Measurements from ENCODE around the gene NR2F1.

The NR2F1 gene

DNA sequence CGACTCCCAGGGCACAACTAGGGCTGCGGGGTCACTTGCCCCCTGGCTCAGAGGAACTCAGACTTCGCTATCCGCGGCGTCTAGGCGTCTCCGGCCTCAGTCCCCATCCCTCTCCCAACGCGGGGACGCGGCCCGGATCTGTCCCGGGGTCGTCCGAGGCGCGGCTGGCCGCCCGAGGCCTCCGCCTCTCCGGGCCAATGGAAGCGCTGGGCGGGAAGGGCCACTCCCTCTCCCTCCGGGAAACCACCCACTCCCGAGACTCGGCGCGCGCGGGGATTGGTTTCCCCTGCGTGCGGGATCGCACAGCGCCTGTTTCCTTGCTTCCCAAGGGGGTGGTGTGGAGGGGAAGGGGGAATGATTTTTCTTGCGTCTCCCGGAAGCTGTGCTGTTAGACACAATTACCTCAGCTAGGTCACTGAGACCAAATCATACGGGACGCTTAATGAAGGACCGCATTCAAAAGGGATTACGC is 38.3 kb downstream of the NR2F1 start (continued):
- TF ChIP-seq ZXDB (tag by site-specific recombination; IDR thresholded peaks at IDR 0.05) = peak; percentile 59
- TF ChIP-seq ZNF785 (tag by site-specific recombination; IDR thresholded peaks at IDR 0.05) = peak; percentile 99
- no peak for TF ChIP-seq ZNF214 (tag by site-specific recombination; IDR thresholded peaks at IDR 0.05; ENCODE audit: borderline replicate concordance)
- TF ChIP-seq, protein P1, sequence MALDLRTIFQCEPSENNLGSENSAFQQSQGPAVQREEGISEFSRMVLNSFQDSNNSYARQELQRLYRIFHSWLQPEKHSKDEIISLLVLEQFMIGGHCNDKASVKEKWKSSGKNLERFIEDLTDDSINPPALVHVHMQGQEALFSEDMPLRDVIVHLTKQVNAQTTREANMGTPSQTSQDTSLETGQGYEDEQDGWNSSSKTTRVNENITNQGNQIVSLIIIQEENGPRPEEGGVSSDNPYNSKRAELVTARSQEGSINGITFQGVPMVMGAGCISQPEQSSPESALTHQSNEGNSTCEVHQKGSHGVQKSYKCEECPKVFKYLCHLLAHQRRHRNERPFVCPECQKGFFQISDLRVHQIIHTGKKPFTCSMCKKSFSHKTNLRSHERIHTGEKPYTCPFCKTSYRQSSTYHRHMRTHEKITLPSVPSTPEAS (tag by site-specific recombination; IDR thresholded peaks at IDR 0.05) = no peak
- peak; percentile 42; the same call in 1 of the 2 replicates for TF ChIP-seq KLF16 (tag by site-specific recombination; IDR thresholded peaks at IDR 0.05)
- peak; percentile 93 for TF ChIP-seq SP3 (tag by site-specific recombination; IDR thresholded peaks at IDR 0.05)
- TF ChIP-seq ZNF473 (tag by site-specific recombination; IDR thresholded peaks at IDR 0.05) = no peak
- peak; percentile 86 for TF ChIP-seq KLF1 (tag by site-specific recombination; IDR thresholded peaks at IDR 0.05)
- TF ChIP-seq, protein P2, sequence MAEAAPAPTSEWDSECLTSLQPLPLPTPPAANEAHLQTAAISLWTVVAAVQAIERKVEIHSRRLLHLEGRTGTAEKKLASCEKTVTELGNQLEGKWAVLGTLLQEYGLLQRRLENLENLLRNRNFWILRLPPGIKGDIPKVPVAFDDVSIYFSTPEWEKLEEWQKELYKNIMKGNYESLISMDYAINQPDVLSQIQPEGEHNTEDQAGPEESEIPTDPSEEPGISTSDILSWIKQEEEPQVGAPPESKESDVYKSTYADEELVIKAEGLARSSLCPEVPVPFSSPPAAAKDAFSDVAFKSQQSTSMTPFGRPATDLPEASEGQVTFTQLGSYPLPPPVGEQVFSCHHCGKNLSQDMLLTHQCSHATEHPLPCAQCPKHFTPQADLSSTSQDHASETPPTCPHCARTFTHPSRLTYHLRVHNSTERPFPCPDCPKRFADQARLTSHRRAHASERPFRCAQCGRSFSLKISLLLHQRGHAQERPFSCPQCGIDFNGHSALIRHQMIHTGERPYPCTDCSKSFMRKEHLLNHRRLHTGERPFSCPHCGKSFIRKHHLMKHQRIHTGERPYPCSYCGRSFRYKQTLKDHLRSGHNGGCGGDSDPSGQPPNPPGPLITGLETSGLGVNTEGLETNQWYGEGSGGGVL (tag by site-specific recombination; IDR thresholded peaks at IDR 0.05) = peak; percentile 85
- TF ChIP-seq, protein P3, sequence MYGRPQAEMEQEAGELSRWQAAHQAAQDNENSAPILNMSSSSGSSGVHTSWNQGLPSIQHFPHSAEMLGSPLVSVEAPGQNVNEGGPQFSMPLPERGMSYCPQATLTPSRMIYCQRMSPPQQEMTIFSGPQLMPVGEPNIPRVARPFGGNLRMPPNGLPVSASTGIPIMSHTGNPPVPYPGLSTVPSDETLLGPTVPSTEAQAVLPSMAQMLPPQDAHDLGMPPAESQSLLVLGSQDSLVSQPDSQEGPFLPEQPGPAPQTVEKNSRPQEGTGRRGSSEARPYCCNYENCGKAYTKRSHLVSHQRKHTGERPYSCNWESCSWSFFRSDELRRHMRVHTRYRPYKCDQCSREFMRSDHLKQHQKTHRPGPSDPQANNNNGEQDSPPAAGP (tag by site-specific recombination; IDR thresholded peaks at IDR 0.05) = peak; percentile 61; the same call in 1 of the 2 replicates
- TF ChIP-seq ZEB2 (tag by site-specific recombination; IDR thresholded peaks at IDR 0.05) = peak; percentile 85; the same call in 1 of the 2 replicates
- peak; percentile 72 for TF ChIP-seq GLIS2 (tag by site-specific recombination; IDR thresholded peaks at IDR 0.05)
- peak; percentile 99 for TF ChIP-seq ZBTB8A (tag by site-specific recombination; IDR thresholded peaks at IDR 0.05)
- TF ChIP-seq SCRT2 (tag by site-specific recombination; IDR thresholded peaks at IDR 0.05) = no peak
- peak; percentile 49; the same call in 1 of the 2 replicates for TF ChIP-seq ZNF561 (tag by site-specific recombination; IDR thresholded peaks at IDR 0.05; ENCODE audit: borderline replicate concordance)
- TF ChIP-seq, protein P4, sequence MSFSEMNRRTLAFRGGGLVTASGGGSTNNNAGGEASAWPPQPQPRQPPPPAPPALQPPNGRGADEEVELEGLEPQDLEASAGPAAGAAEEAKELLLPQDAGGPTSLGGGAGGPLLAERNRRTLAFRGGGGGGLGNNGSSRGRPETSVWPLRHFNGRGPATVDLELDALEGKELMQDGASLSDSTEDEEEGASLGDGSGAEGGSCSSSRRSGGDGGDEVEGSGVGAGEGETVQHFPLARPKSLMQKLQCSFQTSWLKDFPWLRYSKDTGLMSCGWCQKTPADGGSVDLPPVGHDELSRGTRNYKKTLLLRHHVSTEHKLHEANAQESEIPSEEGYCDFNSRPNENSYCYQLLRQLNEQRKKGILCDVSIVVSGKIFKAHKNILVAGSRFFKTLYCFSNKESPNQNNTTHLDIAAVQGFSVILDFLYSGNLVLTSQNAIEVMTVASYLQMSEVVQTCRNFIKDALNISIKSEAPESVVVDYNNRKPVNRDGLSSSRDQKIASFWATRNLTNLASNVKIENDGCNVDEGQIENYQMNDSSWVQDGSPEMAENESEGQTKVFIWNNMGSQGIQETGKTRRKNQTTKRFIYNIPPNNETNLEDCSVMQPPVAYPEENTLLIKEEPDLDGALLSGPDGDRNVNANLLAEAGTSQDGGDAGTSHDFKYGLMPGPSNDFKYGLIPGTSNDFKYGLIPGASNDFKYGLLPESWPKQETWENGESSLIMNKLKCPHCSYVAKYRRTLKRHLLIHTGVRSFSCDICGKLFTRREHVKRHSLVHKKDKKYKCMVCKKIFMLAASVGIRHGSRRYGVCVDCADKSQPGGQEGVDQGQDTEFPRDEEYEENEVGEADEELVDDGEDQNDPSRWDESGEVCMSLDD (tag by site-specific recombination; IDR thresholded peaks at IDR 0.05) = peak; percentile 81; the same call in 1 of the 2 replicates
- peak; percentile 53; the same call in 1 of the 2 replicates for TF ChIP-seq KLF10 (tag by site-specific recombination; IDR thresholded peaks at IDR 0.05)
- peak; percentile 80 for TF ChIP-seq ZNF629 (tag by site-specific recombination; IDR thresholded peaks at IDR 0.05)
- TF ChIP-seq, protein P5, sequence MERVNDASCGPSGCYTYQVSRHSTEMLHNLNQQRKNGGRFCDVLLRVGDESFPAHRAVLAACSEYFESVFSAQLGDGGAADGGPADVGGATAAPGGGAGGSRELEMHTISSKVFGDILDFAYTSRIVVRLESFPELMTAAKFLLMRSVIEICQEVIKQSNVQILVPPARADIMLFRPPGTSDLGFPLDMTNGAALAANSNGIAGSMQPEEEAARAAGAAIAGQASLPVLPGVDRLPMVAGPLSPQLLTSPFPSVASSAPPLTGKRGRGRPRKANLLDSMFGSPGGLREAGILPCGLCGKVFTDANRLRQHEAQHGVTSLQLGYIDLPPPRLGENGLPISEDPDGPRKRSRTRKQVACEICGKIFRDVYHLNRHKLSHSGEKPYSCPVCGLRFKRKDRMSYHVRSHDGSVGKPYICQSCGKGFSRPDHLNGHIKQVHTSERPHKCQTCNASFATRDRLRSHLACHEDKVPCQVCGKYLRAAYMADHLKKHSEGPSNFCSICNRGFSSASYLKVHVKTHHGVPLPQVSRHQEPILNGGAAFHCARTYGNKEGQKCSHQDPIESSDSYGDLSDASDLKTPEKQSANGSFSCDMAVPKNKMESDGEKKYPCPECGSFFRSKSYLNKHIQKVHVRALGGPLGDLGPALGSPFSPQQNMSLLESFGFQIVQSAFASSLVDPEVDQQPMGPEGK (tag by site-specific recombination; IDR thresholded peaks at IDR 0.05) = peak; percentile 84
